Right ventricle myocardium superior (tissue), 1 donor: Measurements from ENCODE around the gene F2RL1. TPM values are rescaled to one million over a fixed set of nuclear protein-coding genes. Genes with fewer than 3 reads are reported as not detected.
"Not testable (repeated sequence)": the region's sequence is repeated elsewhere in the genome, so short reads cannot be mapped to it uniquely, and the experiment has no call there.

Experiments used
- ATAC-seq: fragments of 200-7000 bp; cut with Tn5 transposase; one replicate; pipeline ENCODE4 v1.9.1; 2020; ENCODE audit warnings: mild to moderate bottlenecking; ENCODE audit not compliant: poor library complexity
- DNase-seq: peaks from one replicate; pipeline ENCODE4 v3.0.0-alpha.2; 2020
- intact Hi-C: fragments of 100-400 bp; cut with DNase I; formaldehyde crosslinking; loops from one replicate; pipeline ENCODE4 v1.11.2; 2022
- total RNA-seq: library from RNA; stranded (reverse); fragmentation: NEBNext Ultra II Directional; extraction: Animal tissue kit (Norgen Biotek cat#: 25700); gene quantifications from one replicate; pipeline ENCODE4 v1.2.1, GENCODE V29; 2021
- donor health status: DM: no; HTN: yes; CAD: no; lungs with severe emphysema.

The F2RL1 gene
- total RNA-seq, 1 donor from 2014 or later = 0.62 TPM

- intact Hi-C loops = no loop called here
- DNase-seq (no peak), ATAC-seq (no peak)
These were observed 17.0 kb upstream of the F2RL1 start for GRCh38 chr5:76801803-76802195.

GRCh38 chr5:76804266-76804665 lies 14.6 kb upstream of the F2RL1 start:
- intact Hi-C loops = no loop called here

DNA sequence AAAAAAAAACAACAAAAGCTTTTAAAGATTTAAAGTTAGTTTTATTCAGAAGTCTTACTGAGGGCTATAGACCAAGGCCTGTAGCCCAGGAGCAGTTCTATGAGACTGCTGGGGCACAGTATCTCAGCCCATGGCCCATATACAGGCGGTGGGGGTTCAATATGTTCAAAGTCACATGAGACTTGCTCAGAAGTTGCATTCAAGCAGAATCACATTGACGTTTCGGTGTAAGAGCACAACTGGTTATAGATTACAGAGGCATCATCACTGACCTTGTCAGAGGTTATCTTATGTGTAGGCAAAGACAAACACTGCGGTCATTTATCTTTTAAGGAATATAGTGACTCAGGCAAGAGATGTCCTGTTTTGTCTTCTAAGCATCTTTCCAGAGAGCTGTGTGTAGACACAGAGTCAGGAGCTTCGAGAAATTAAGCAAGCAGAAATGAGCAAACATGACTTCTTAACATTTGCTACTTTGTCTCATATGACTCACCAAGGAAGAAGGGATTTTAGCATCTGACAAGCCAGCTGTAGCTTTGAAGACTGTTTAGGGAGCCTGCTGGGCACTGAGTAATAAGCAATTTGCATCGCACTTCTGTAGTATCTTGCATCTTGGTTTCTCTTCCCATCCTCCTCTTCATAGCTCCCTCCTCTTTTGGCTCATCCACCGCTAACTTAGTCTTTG lies 12.9 kb upstream of the F2RL1 start:
- DNase-seq (no peak), ATAC-seq (no peak)

More at GRCh38 chr5:76804266-76804665, 14.6 kb upstream of the F2RL1 start:
- no peak for ATAC-seq
- DNase-seq = no peak

DNA sequence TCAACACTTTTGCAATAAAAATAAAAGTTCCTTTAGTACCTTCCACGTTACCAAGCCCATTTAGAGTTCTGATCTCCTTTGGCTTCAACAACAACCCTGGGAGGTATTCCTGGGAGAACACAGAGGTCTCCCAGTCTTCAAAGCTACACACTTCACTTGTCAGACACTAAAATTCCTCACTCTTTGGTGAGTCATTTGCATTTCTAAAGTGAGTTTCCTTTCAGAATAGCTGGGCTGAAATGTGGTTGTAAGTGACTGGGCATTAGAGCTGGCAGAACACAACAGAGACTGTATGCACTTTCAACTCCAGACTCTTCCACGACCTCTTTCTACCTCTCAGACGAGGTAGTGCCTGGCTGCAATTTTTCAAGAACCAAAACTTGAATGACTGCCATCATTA lies 11.5 kb upstream of the F2RL1 start:
- DNase-seq (no peak), ATAC-seq (no peak)
- intact Hi-C loops = no loop called here

More for the DNA sequence above, 12.9 kb upstream of the F2RL1 start:
- intact Hi-C loops = no loop called here

GRCh38 chr5:76808141-76808691 lies 10.6 kb upstream of the F2RL1 start:
- DNase-seq (peak; percentile 48), ATAC-seq (no peak)
- intact Hi-C loops = no loop called here

- intact Hi-C loops = no loop called here
- DNase-seq (no peak), ATAC-seq (no peak)
These were observed 9.7 kb upstream of the F2RL1 start for GRCh38 chr5:76809141-76809540.

- intact Hi-C loops = no loop called here
- DNase-seq = no peak
These were observed 8.6 kb upstream of the F2RL1 start for GRCh38 chr5:76810236-76810635.

GRCh38 chr5:76811214-76811613 lies 7.6 kb upstream of the F2RL1 start:
- no peak for ATAC-seq
- intact Hi-C loops = no loop called here
- DNase-seq = no peak

More at GRCh38 chr5:76810236-76810635, 8.6 kb upstream of the F2RL1 start:
- no peak for ATAC-seq

- ATAC-seq, DNase-seq, intact Hi-C loops: not testable (repeated sequence)
These were observed 6.6 kb upstream of the F2RL1 start for GRCh38 chr5:76812209-76812608.

- ATAC-seq = no peak
- intact Hi-C loops = no loop called here
- DNase-seq = no peak
These were observed 4.8 kb upstream of the F2RL1 start for GRCh38 chr5:76813982-76814562.

DNA sequence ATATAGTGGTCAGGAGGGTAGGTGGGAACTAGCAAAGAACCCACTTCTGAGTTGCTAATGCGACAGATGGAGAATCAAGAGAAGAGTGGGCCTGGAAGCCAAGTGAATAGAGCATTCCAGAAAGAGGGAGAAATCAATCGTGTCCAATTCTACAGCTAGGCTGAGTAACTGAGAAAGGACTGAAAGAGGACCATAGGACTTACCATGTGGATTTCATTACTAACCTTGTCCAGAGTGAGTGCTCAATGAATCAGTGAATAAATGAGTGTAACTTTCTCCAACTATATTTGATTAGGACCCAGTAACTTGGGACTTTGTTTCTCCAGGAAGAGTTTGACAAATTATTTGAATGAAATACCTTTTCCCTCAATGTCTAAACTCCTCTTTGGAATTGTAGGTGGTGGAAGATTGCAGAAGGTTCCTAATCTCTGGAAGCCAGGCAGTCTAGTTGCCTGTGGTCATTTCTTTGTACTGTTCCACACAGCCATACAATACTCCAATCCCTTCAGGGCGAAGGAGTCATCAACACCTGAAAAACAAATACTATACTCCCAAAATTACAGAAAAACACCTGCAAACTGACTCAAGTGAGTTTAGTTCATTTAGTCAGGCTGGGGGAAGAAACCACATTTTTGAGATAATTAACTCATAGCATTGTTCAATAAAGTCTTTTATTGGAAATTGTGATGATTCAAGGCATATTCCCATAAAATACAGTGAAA lies 2.6 kb upstream of the F2RL1 start:
- intact Hi-C loops = no loop called here
- DNase-seq (no peak), ATAC-seq (no peak)

- peak; percentile 51 for DNase-seq
- peak; percentile 38 for ATAC-seq
- intact Hi-C loops = no loop called here
These were observed 1.2 kb downstream of the F2RL1 start for GRCh38 chr5:76819851-76820525.

GRCh38 chr5:76820526-76820890 lies 1.7 kb downstream of the F2RL1 start:
- DNase-seq (no peak), ATAC-seq (no peak)
- intact Hi-C loops = no loop called here

- DNase-seq (no peak), ATAC-seq (no peak)
- intact Hi-C loops = no loop called here
These were observed 2.3 kb downstream of the F2RL1 start for GRCh38 chr5:76821136-76821535.

GRCh38 chr5:76822105-76822731 lies 3.4 kb downstream of the F2RL1 start:
- DNase-seq, ATAC-seq, intact Hi-C loops: not testable (repeated sequence)

GRCh38 chr5:76826416-76826815 lies 7.6 kb downstream of the F2RL1 start:
- intact Hi-C loops, DNase-seq: not testable (repeated sequence)

DNA sequence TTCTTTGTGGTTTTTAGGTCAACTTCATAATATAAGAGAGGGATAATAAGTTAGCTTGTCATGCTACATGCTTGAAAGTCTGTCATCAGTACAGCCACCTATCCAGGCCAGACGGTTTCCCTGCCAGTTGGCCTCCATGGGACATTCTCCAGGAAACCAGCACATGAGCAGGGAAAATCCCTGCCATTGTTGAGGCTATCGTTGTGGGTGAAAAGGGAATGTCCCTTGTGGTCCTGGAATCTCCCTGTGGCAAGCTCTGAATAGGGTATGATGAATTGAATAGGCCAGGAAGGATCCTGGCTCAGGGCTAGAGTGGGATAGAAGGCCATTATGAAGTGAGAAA lies 12.3 kb downstream of the F2RL1 start:
- intact Hi-C loops = no loop called here
- no peak for ATAC-seq
- no peak for DNase-seq

More at GRCh38 chr5:76826416-76826815, 7.6 kb downstream of the F2RL1 start:
- not testable (repeated sequence) for ATAC-seq

- intact Hi-C loops = no loop called here
- no peak for DNase-seq
These were observed 17.4 kb downstream of the F2RL1 start for GRCh38 chr5:76836181-76836580.

DNA sequence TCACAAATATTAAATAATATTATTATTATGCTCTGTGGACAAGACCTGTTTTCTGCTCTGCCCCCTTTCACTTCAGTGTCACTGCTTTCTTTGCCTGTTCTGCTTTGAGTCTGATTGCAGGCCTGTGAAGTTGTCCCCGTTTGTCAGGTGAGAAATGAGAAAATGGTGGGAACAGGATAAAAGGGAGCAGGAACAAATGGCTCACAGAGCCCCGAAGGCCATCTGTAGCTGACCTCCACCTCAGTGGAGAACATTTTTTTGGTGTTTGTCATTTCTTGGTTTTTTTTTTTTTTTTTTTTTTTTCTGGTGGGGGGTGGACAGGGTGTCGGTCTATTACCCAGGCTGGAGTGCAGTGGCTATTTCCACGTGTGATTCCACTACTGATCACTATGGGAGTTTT lies 17.8 kb downstream of the F2RL1 start:
- intact Hi-C loops = no loop called here
- no peak for ATAC-seq
- no peak for DNase-seq

More at GRCh38 chr5:76836181-76836580, 17.4 kb downstream of the F2RL1 start:
- no peak for ATAC-seq
